ENCODE measurements around the gene TF.

GRCh38 chr3:133824961-133825485 lies 78.8 kb downstream of the TF start:
- no peak for TF ChIP-seq TAF1 (conservative IDR thresholded peaks at IDR 0.05)
- TF ChIP-seq CTCF (IDR thresholded peaks at IDR 0.05; ENCODE audit: low read depth, low read length, missing input control), result no peak
- TF ChIP-seq ATF3 (IDR thresholded peaks at IDR 0.05), result no peak
- TF ChIP-seq SP1 (IDR thresholded peaks at IDR 0.05), result no peak
- no peak for TF ChIP-seq REST (IDR thresholded peaks at IDR 0.05)
- TF ChIP-seq YY1 (IDR thresholded peaks at IDR 0.05), result no peak
- TF ChIP-seq JUND (IDR thresholded peaks at IDR 0.05), result no peak
- no peak for TF ChIP-seq GABPA (IDR thresholded peaks at IDR 0.05 in 1 of 2, conservative IDR thresholded peaks at IDR 0.05 in 1 of 2)
- TF ChIP-seq MAX (IDR thresholded peaks at IDR 0.05), result no peak
- no peak for TF ChIP-seq HNF4A (conservative IDR thresholded peaks at IDR 0.05)
- no peak for TF ChIP-seq EGR1 (IDR thresholded peaks at IDR 0.05; ENCODE audit: low read depth in 2 of 2)
- no peak for TF ChIP-seq RAD21 (IDR thresholded peaks at IDR 0.05)
- TF ChIP-seq ZBTB33 (IDR thresholded peaks at IDR 0.05), result no peak
- no peak for TF ChIP-seq HNF4G (IDR thresholded peaks at IDR 0.05)
